Measurements from ENCODE around the gene CHN2. TPM values are rescaled to one million over a fixed set of nuclear protein-coding genes. Genes with fewer than 3 reads are reported as not detected.

Gene CHN2
- total RNA-seq, 6 donors from 2014 or later = 6.2 to 13.7 (median 11.2) TPM

GRCh38 chr7:29359482-29360093 lies 165.0 kb downstream of the CHN2 start:
- no peaks in the 10 kb centered on the region for H3K27me3 ChIP-seq
- no peaks in the 10 kb centered on the region for H3K9me3 ChIP-seq
- WGBS, 2 donors = 84 to 89% methylated on average over 4 of the region's 4 CpGs
- no peak overlapping the region for H3K4me3 ChIP-seq
- DNase-seq (no peak), ATAC-seq (ENCODE audit: low FRiP score in 2 of 2) (no peak)
- no peaks in the 10 kb centered on the region for H3K4me1 ChIP-seq
- H3K36me3 ChIP-seq = no peaks in the 10 kb centered on the region
- no peak for TF ChIP-seq POLR2A (IDR thresholded peaks at IDR 0.05)
- no peak for TF ChIP-seq POLR2AphosphoS5 (IDR thresholded peaks at IDR 0.05)
- TF ChIP-seq EP300 (IDR thresholded peaks at IDR 0.05) = no peak
- TF ChIP-seq CTCF (IDR thresholded peaks at IDR 0.05) = no peak
- H3K27ac ChIP-seq = no peak overlapping the region

- no peak for TF ChIP-seq POLR2A (IDR thresholded peaks at IDR 0.05)
- no peak for TF ChIP-seq POLR2AphosphoS5 (IDR thresholded peaks at IDR 0.05)
- TF ChIP-seq EP300 (IDR thresholded peaks at IDR 0.05) = no peak
- no peak for TF ChIP-seq CTCF (IDR thresholded peaks at IDR 0.05)
- H3K27me3 ChIP-seq = no peaks in the 10 kb centered on the region
- H3K36me3 ChIP-seq = no peaks in the 10 kb centered on the region
- no peak overlapping the region for H3K27ac ChIP-seq
- H3K4me3 ChIP-seq = no peak overlapping the region
- ATAC-seq (ENCODE audit: low FRiP score in 2 of 2) (no peak), DNase-seq (no peak)
- no peaks in the 10 kb centered on the region for H3K4me1 ChIP-seq
- 81 to 84% methylated on average over 12 to 13 of the region's 13 CpGs for WGBS, 2 donors
- no peaks in the 10 kb centered on the region for H3K9me3 ChIP-seq
Measured at GRCh38 chr7:29360633-29361625, 166.4 kb downstream of the CHN2 start.

- Histone ChIP-seq H3K27ac (no peak overlapping the region), H3K27me3 (no peaks in the 10 kb centered on the region), H3K9me3 (no peaks in the 10 kb centered on the region), H3K4me3 (no peak overlapping the region), H3K4me1 (no peaks in the 10 kb centered on the region), H3K36me3 (no peaks in the 10 kb centered on the region)
- ATAC-seq (ENCODE audit: low FRiP score in 2 of 2) (no peak), DNase-seq (no peak)
- TF ChIP-seq CTCF (IDR thresholded peaks at IDR 0.05) (no peak), POLR2A (IDR thresholded peaks at IDR 0.05) (no peak), POLR2AphosphoS5 (IDR thresholded peaks at IDR 0.05) (no peak), EP300 (IDR thresholded peaks at IDR 0.05) (no peak)
- WGBS, 2 donors = 60 to 88% methylated on average over 2 of the region's 2 CpGs
Measured at GRCh38 chr7:29362380-29362779, 167.8 kb downstream of the CHN2 start.

GRCh38 chr7:29363636-29364425 lies 169.3 kb downstream of the CHN2 start:
- DNase-seq (no peak), ATAC-seq (ENCODE audit: low FRiP score in 2 of 2) (no peak)
- no peaks in the 10 kb centered on the region for H3K9me3 ChIP-seq
- WGBS, 2 donors = 93 to 98% methylated on average over 3 of the region's 3 CpGs
- H3K27me3 ChIP-seq = no peaks in the 10 kb centered on the region
- no peaks in the 10 kb centered on the region for H3K4me1 ChIP-seq
- H3K27ac ChIP-seq = no peak overlapping the region
- no peak overlapping the region for H3K4me3 ChIP-seq
- no peaks in the 10 kb centered on the region for H3K36me3 ChIP-seq
- TF ChIP-seq EP300 (IDR thresholded peaks at IDR 0.05) = no peak
- no peak for TF ChIP-seq POLR2A (IDR thresholded peaks at IDR 0.05)
- TF ChIP-seq POLR2AphosphoS5 (IDR thresholded peaks at IDR 0.05) = no peak
- no peak for TF ChIP-seq CTCF (IDR thresholded peaks at IDR 0.05)

All from upper lobe of left lung (tissue), 6 donors.